ENCODE data around the gene LCN12.

The LCN12 gene

DNA sequence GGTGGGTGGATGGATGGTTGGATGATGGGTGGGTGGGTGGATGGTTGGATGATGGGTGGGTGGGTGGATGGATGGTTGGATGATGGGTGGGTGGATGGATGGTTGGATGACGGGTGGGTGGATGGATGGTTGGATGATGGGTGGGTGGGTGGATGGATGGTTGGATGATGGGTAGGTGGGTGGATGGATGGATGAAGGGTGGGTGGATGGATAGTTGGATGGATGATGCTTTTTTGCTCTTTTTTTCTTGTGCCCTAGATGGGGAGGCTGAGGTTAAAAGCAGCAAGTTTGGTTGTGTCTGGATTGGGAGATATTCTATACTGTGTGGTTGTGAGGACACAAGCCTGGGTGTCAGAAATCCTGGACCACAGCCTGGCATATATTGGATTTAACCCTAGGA is 5.4 kb downstream of the LCN12 start:
- in situ Hi-C loops (cut with MboI; ENCODE audit: low sequenced_read_pairs): no loop called here

- in situ Hi-C loops (cut with MboI; ENCODE audit: low sequenced_read_pairs): no loop called here
These were observed 5.8 kb downstream of the LCN12 start for GRCh38 chr9:136957901-136958300.

DNA sequence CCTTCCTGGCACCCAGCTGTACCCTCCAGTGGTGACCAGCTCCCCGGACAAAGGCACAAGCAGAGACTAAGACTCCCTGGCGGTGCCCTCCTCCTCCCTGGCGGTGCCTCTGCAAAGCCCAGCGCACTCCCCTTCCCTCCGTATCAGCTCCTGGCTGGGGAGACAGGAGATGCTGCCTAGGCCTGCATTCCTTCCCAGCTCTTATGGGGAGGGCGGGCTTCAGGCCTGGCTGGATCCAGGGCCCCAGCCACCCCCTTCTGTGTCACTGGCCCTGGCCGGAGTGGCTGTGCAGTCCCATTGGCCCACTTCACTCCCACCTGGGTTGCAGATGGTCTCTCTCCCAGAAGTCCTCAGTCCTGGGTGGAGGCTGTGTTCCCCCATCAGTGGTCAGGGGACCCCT is 6.4 kb downstream of the LCN12 start:
- in situ Hi-C loops (cut with MboI; ENCODE audit: low sequenced_read_pairs): no loop called here

DNA sequence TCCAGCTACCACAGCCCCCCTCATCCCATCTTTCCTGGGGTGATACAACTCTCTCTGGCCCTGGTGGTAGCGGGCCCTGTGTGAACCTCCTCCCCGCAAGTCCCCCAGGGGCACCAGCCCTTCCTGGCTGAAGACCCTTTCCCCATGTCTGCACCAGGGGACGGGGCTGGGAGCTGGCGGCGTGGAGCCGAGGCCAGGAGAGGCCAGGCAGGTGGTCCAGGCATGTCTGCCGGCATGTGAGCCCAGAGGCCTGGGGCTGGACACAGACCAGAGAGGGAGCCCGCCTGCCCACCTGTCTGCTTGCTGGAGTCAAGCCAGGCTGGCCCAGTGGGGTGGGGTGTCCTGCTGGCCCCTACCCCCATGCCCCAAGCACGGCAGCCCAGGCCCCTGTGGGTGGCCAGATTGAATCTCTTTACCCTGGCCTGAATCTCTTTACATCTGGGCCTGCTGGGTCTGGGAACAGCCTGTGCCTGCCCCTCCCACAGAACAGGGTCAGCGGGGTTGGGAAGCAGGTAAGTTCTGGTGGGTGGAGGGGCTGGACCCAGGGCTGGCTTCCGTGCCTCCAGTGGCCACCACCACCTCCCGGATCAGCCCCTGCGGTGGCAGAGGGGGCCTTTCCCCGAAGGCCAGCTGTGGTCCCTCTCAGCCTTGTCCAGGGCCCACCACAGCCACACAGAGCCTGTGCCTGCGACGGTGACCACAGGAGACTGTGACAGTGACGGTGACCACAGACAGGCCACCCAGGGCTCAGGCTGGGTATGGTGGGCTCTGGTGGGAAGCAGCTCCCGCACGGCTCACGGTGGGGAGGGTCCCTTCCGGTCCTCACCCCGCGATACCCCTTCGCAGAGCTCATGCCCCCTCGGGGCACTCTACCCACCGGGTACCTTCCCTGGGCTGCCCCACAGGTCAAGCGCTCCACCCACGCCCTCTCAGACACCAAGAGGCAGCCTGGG is 7.1 kb downstream of the LCN12 start:
- in situ Hi-C loops (cut with MboI; ENCODE audit: low sequenced_read_pairs): no loop called here

- in situ Hi-C loops (cut with MboI; ENCODE audit: low sequenced_read_pairs): no loop called here
These were observed 8.3 kb downstream of the LCN12 start for GRCh38 chr9:136960212-136960937.

DNA sequence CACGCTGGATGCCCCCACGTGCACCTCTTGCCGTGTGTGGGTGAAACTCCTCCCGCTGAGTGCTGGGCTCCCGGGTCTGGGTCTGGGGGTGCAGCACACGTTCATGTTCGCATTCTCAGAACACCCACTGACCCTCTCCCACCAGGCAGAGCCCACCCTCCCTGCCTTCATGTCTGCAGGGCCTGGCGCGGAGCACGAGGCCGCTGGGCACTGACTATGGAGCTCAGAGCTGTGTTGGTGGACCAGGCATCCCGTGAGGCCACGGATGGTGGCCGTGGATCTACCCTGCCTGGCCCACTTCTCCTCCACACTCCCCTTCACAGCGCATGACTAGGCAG is 8.8 kb downstream of the LCN12 start:
- in situ Hi-C loops (cut with MboI; ENCODE audit: low sequenced_read_pairs): no loop called here

- in situ Hi-C loops (cut with MboI; ENCODE audit: low sequenced_read_pairs): no loop called here
These were observed 9.4 kb downstream of the LCN12 start for GRCh38 chr9:136961279-136962065.

- in situ Hi-C loops (cut with MboI; ENCODE audit: low sequenced_read_pairs): no loop called here
These were observed 10.1 kb downstream of the LCN12 start for GRCh38 chr9:136962163-136962562.

DNA sequence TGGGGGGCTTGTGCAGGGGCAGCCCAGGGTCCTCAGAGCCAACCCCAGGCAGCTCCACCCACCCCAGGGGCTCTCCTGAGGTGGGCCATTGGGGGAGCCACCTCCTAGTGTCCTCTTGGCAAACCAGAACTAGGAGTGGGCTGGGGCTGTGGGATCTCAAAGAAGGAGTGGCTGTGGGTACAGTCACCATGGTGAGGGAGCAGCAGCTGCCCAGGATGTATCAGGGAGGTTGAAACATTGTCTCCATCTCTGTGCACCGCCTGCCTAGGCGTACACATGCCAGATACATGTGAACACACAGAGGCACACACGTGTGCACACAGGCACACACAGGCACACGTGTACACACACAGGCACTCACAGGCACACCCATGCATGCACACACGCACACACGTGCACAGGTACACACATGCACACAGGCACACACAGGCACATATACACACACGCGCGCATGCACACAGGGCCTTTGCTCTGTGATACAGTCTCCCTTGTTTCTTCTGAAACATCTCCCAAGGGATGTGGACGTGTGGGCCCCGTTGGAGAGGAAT is 10.7 kb downstream of the LCN12 start:
- in situ Hi-C loops (cut with MboI; ENCODE audit: low sequenced_read_pairs): no loop called here

DNA sequence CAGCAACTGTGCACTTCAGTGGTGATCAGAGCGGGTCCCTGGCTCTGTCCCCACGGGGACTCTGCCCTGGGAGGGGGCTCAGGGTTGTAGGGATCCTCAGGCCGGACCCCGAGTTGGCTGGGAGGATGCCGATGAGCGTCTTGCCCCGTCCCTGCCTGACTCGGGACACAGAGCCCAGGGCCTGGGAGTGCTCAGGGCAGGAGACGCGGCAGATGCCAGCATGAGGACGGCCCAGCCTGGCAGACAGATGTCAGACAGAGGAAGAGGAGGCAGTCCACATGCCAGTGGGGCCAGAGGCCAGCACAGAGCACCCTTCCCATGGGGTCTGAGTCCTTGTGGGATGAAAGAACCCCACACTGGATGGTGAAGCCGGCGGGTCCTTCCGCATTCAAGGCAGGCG is 11.3 kb downstream of the LCN12 start:
- in situ Hi-C loops (cut with MboI; ENCODE audit: low sequenced_read_pairs): no loop called here

GRCh38 chr9:136963751-136964150 is 11.7 kb downstream of the LCN12 start:
- in situ Hi-C loops (cut with MboI; ENCODE audit: low sequenced_read_pairs): no loop called here

- in situ Hi-C loops (cut with MboI; ENCODE audit: low sequenced_read_pairs): no loop called here
These were observed 12.2 kb downstream of the LCN12 start for GRCh38 chr9:136964171-136964689.

- in situ Hi-C loops (cut with MboI; ENCODE audit: low sequenced_read_pairs): no loop called here
These were observed 12.9 kb downstream of the LCN12 start for GRCh38 chr9:136964833-136965422.

DNA sequence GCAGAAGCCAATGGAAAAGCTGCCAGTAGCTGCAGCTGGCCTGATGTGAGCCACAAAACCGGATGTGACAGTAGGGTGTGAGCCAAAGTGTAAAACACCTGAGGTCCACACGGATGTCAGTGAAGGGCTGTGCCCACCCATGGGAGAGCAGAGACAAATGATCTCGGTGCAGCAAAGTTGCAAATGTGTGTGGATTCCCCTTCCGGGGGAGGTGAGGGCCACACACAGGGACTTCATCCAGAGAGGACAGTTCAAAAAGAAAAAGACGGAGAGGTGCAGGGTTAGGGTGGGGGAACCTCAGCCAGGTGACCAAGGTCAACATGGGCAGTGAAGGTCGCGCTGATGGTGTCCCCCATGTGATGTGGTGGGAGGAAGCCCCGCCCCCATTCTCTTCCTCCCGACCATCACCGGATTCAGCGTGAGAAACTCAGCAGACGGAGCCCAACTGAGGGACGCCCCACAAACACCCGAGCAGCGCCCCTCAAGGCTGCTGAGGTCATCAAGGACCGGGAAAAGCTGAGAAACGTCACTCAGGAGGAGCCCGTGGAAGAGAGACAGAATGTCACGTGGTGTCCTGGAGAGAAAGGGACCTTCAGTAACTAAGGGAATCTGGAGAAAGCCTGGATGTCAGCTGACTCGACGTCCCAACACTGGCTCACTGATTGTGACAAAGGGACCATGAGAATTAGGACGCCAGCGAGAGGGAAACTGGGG is 13.9 kb downstream of the LCN12 start:
- in situ Hi-C loops (cut with MboI; ENCODE audit: low sequenced_read_pairs): no loop called here

DNA sequence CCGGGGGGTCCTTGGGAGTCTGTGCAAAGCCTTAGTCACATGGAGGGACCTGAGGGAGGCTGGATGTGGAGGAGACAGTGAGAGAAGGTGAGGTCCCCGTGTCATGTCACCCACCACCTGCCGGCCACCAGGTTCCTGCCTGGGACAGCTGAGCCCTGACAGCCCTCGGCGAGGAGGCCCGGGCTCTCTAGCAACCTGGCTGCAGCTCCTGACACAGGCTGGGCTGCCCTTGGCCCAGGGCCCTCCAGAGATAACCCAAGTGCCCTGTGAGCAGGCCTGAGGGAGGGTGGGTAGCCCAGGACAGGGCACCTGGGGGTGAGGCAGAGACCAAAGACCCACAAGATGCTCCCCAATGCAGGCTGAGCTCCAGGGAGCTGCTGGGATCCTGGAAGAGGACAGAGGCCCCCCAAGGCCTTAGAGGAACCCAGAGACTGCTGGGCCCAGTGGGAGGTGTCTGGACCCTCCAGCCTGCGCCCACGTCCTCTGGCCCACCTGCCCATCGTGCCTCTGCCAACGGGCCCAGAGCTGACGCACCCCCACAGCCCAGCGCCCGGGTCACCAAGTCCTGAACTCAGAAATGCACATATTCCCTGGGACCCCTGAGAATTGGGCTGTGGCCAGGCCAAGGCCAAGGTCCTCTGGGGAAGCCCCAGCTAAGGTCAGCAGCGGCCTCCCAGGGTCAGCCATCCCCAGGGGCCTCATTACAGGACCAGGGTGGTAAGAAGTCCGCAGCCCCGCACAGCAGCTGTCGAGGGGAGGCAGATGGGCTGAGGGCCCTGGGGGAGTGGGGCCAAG is 16.5 kb downstream of the LCN12 start:
- in situ Hi-C loops (cut with MboI; ENCODE audit: low sequenced_read_pairs): no loop called here

DNA sequence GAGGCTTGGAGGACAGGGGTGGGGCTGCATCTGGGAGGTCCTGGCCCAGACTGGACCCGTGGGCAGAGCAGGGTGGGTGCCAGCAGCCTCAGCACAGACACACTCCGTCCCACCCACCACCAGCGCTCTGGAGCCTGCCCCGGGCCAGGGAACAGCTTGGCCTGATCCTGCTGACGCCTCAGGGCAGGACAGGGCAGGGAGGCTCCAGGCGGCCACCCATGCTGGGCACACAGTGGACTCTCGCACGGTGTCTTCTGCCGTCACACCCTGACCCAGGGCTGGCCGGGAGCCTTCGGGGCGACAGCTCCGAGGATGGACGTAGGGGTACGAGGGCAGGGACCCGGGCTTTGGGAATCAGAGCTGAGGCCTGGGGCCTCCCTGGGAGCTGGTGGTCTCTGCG is 17.1 kb downstream of the LCN12 start:
- in situ Hi-C loops (cut with MboI; ENCODE audit: low sequenced_read_pairs): no loop called here

DNA sequence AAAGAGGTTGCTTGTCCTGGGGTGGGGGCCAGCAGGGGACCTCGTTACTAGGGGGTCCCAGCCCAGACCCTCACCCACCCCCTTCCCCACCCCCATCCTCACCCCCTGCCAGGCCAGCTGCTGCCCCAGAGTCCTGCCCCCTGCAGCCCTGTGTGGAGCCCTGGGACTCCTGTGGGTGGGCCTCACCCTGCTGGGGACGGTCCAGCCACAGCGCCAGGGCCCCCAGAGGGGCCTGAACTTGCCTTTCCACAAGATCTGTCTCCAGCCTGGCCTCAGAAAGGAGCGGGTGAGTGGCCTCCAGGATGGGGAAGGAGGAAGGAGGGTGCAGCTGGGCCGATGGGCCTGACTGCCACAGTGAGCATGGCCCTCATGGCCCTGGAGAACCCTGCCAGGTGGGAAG is 17.7 kb downstream of the LCN12 start:
- in situ Hi-C loops (cut with MboI; ENCODE audit: low sequenced_read_pairs): no loop called here

GRCh38 chr9:136970361-136970760 is 18.3 kb downstream of the LCN12 start:
- in situ Hi-C loops (cut with MboI; ENCODE audit: low sequenced_read_pairs): no loop called here

GRCh38 chr9:136971746-136972145 is 19.7 kb downstream of the LCN12 start:
- in situ Hi-C loops (cut with MboI; ENCODE audit: low sequenced_read_pairs): no loop called here

All from HL-60/S4 treated with retinoic acid at 250 ng/mL for 4 days and 3 days (cell line).